Type B pancreatic cell (in vitro differentiated cells): ENCODE measurements around the gene TGFBR3. TPM values are rescaled to one million over a fixed set of nuclear protein-coding genes. Genes with fewer than 3 reads are reported as not detected.
A peak's percentile ranks its signal among the peaks of the same experiment; 100 is the strongest.

Experiments used
- DNase-seq: peaks from one replicate; pipeline ENCODE4 v3.0.0; 2021; ENCODE audit warnings: mixed read lengths; ENCODE audit not compliant: unreplicated experiment; ENCODE audit errors: extremely low spot score
- H3K27ac Mint-ChIP-seq: 2 replicates; pipeline ENCODE4 v1.8.0; 2021; ENCODE audit warnings: mild to moderate bottlenecking, mixed read lengths
- H3K27me3 Mint-ChIP-seq: 2 replicates; pipeline ENCODE4 v1.8.0; 2021; ENCODE audit warnings: mixed read lengths
- H3K36me3 Mint-ChIP-seq: 2 replicates; pipeline ENCODE4 v1.8.0; 2021; ENCODE audit warnings: mixed read lengths
- H3K4me1 Mint-ChIP-seq: one replicate; pipeline ENCODE4 v1.8.0; 2021; ENCODE audit warnings: mixed read lengths; ENCODE audit not compliant: unreplicated experiment
- H3K4me3 Mint-ChIP-seq: 2 replicates; pipeline ENCODE4 v1.8.0; 2021; ENCODE audit warnings: mild to moderate bottlenecking, mixed read lengths
- H3K9me3 Mint-ChIP-seq: 2 replicates; pipeline ENCODE4 v1.8.0; 2021; ENCODE audit warnings: mixed read lengths
- CTCF ChIP-seq: fragments of 200-600 bp; sonication (generic); conservative IDR thresholded peaks from 2 replicates; pipeline ENCODE4 v1.5.0; 2021; ENCODE audit warnings: antibody characterized with exemption, mild to moderate bottlenecking
- total RNA-seq: library from RNA; stranded (reverse); gene quantifications from 2 replicates; pipeline ENCODE4 v1.2.1, GENCODE V29; 2021; ENCODE audit warnings: low replicate concordance

The TGFBR3 gene
- total RNA-seq, 1 donor from 2014 or later: 33.5 TPM

- no peak overlapping the region for H3K27ac Mint-ChIP-seq
- H3K4me3 Mint-ChIP-seq: no peak overlapping the region
- no peaks in the 10 kb centered on the region for H3K27me3 Mint-ChIP-seq
- no peaks in the 10 kb centered on the region for H3K9me3 Mint-ChIP-seq
- H3K4me1 Mint-ChIP-seq: peaks cover 24% of the 10 kb centered on the region
- no peak for TF ChIP-seq CTCF
- peaks cover 12% of the 10 kb centered on the region for H3K36me3 Mint-ChIP-seq
- no peak for DNase-seq
These were observed 128.0 kb downstream of the TGFBR3 start for GRCh38 chr1:91757763-91758460.

GRCh38 chr1:91755702-91756287 is 130.2 kb downstream of the TGFBR3 start:
- DNase-seq: no peak
- H3K27ac Mint-ChIP-seq: no peak overlapping the region
- H3K4me1 Mint-ChIP-seq: peaks cover 13% of the 10 kb centered on the region
- H3K9me3 Mint-ChIP-seq: no peaks in the 10 kb centered on the region
- H3K27me3 Mint-ChIP-seq: no peaks in the 10 kb centered on the region
- H3K36me3 Mint-ChIP-seq: peaks cover 7% of the 10 kb centered on the region
- no peak for TF ChIP-seq CTCF
- no peak overlapping the region for H3K4me3 Mint-ChIP-seq

GRCh38 chr1:91754816-91755580 is 131.0 kb downstream of the TGFBR3 start:
- H3K36me3 Mint-ChIP-seq: peaks cover 7% of the 10 kb centered on the region
- peaks cover 9% of the 10 kb centered on the region for H3K4me1 Mint-ChIP-seq
- no peaks in the 10 kb centered on the region for H3K9me3 Mint-ChIP-seq
- peak overlapping the region; percentile 31 for H3K27ac Mint-ChIP-seq
- no peak overlapping the region for H3K4me3 Mint-ChIP-seq
- no peak for DNase-seq
- no peaks in the 10 kb centered on the region for H3K27me3 Mint-ChIP-seq
- TF ChIP-seq CTCF: no peak

GRCh38 chr1:91754348-91754747 is 131.6 kb downstream of the TGFBR3 start:
- Mint-ChIP-seq H3K36me3 (peaks cover 7% of the 10 kb centered on the region), H3K4me1 (peaks cover 9% of the 10 kb centered on the region), H3K4me3 (no peak overlapping the region), H3K9me3 (peaks cover under 1% of the 10 kb centered on the region), H3K27ac (peak overlapping the region; percentile 26), H3K27me3 (no peaks in the 10 kb centered on the region)
- TF ChIP-seq CTCF: no peak
- DNase-seq: no peak

- no peak overlapping the region for H3K4me3 Mint-ChIP-seq
- peak overlapping the region; percentile 26 for H3K27ac Mint-ChIP-seq
- H3K9me3 Mint-ChIP-seq: peaks cover 4% of the 10 kb centered on the region
- DNase-seq: no peak
- H3K36me3 Mint-ChIP-seq: peaks cover 7% of the 10 kb centered on the region
- TF ChIP-seq CTCF: no peak
- no peaks in the 10 kb centered on the region for H3K27me3 Mint-ChIP-seq
- H3K4me1 Mint-ChIP-seq: peaks cover 9% of the 10 kb centered on the region
These were observed 132.1 kb downstream of the TGFBR3 start for GRCh38 chr1:91753878-91754277.
